Prostate gland (tissue), 2 donors: ENCODE results near the gene TTC33.

ENCODE experiments used
- CTCF ChIP-seq, 4 experiments: fragments of 200-600 bp in 2 of 4; fragments of 450-650 bp in 2 of 4; sonication (generic) in 2 of 4; IDR thresholded peaks; 1 replicate in 3 of 4; 2 replicates in 1 of 4; pipeline ENCODE4 v1.5.1; 2016 to 2019; ENCODE audit warnings: antibody characterized with exemption in 4 of 4, mild to moderate bottlenecking in 2 of 4, moderate library complexity in 2 of 4
- POLR2AphosphoS5 ChIP-seq: sonication (generic); formaldehyde crosslinking; IDR thresholded peaks from one replicate; pipeline ENCODE4 v1.6.1; 2017; ENCODE audit warnings: antibody characterized with exemption

DNA sequence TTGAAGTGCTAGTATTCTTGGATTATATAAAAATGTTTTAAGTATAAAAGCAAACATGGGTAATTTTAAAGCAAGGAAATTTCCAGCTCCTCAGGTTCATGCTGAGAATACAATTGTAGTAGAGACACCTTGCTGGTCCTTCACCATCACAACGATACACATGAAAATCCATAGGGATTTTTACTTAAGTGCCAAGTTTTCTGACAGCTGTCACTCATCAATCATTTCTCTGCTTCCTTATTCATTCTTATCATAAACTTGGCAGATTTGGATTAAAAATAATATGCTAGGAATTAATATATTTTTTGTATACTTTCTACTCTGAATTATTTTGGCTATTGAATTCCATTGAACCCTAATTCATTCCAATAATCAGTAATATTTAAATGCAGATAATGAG lies 244.0 kb downstream of the TTC33 start:
- TF ChIP-seq POLR2AphosphoS5 (no peak), CTCF (IDR thresholded peaks at IDR 0.05) (no peak)
